Peyer's patch (tissue), 4 donors: Measurements from ENCODE around the gene FNDC1. TPM values are rescaled to one million over a fixed set of nuclear protein-coding genes. Genes with fewer than 3 reads are reported as not detected.

Experiments
- DNase-seq, 3 donors: peaks; one replicate each; pipeline ENCODE4 v3.0.0-alpha.2; 2017 to 2019
- H3K27ac ChIP-seq, 4 donors: fragments of 200-600 bp; sonication (generic); one replicate each; pipeline ENCODE4 v1.5.1; 2016 to 2019
- H3K27me3 ChIP-seq, 2 donors: fragments of 200-600 bp; sonication (generic); one replicate each; pipeline ENCODE4 v1.5.1; 2019
- H3K36me3 ChIP-seq, 3 donors: fragments of 200-600 bp; sonication (generic); one replicate each; pipeline ENCODE4 v1.5.1; 2016 to 2019
- H3K4me1 ChIP-seq, 4 donors: fragments of 200-600 bp; sonication (generic); one replicate each; pipeline ENCODE4 v1.5.1; 2016 to 2019
- H3K4me3 ChIP-seq, 4 donors: fragments of 200-600 bp; sonication (generic); 1 replicate in 3 of 4; 2 replicates in 1 of 4; pipeline ENCODE4 v1.5.1; 2016 to 2019; ENCODE audit warnings: mild to moderate bottlenecking in 1 of 4
- H3K9me3 ChIP-seq, 4 donors: fragments of 200-600 bp; sonication (generic); one replicate each; pipeline ENCODE4 v1.5.1; 2016 to 2019; ENCODE audit warnings: mild to moderate bottlenecking in 1 of 4
- CTCF ChIP-seq, 6 experiments: fragments of 450-650 bp in 4 of 6; fragments of 200-600 bp in 2 of 6; sonication (generic) in 1 of 6; IDR thresholded peaks; one replicate each; pipeline ENCODE4 v1.5.1; 2017 to 2019; ENCODE audit warnings: antibody characterized with exemption in 6 of 6, mild to moderate bottlenecking in 3 of 6, moderate library complexity in 1 of 6
- POLR2A ChIP-seq, 2 donors: fragments of 450-650 bp; IDR thresholded peaks; one replicate each; pipeline ENCODE4 v1.5.1; 2017; ENCODE audit warnings: antibody characterized with exemption in 2 of 2, mild to moderate bottlenecking in 2 of 2, moderate library complexity in 2 of 2
- total RNA-seq, 4 donors: library from RNA; depleted of rRNA; stranded (reverse); fragments of >200 nt; gene quantifications; one replicate each; pipeline ENCODE4 v1.1.0, GENCODE V29; 2016

FNDC1 gene
- total RNA-seq, 4 donors from 2014 or later, result 0.54 to 1.7 TPM; not detected in 2

GRCh38 chr6:159321267-159321666 lies 152.1 kb downstream of the FNDC1 start:
- H3K4me1 ChIP-seq, result no peaks in the 10 kb centered on the region
- DNase-seq, result no peak
- TF ChIP-seq POLR2A (IDR thresholded peaks at IDR 0.05), result no peak
- TF ChIP-seq CTCF (IDR thresholded peaks at IDR 0.05), result no peak

More at GRCh38 chr6:159321267-159321666, 152.1 kb downstream of the FNDC1 start:
- H3K36me3 ChIP-seq, result no peaks in the 10 kb centered on the region
- no peaks in the 10 kb centered on the region for H3K9me3 ChIP-seq
- H3K4me3 ChIP-seq, result no peak overlapping the region
- H3K27me3 ChIP-seq, result no peaks in the 10 kb centered on the region
- no peak overlapping the region for H3K27ac ChIP-seq

Other genes starting within 250 kb of the FNDC1 start
- 10 to 100 TPM; 14.9 to 24.5 (median 20.1) TPM for gene RSPH3, start 169.2 kb upstream of the FNDC1 start, total RNA-seq
- gene TAGAP, start 124.4 kb upstream of the FNDC1 start, total RNA-seq, result 10 to 100 TPM in 1 of 4 donors, 1 to 10 TPM in 3; 3.9 to 18.2 (median 5.4) TPM